ENCODE results near the gene STXBP4.
"Not testable (repeated sequence)": the region's sequence is repeated elsewhere in the genome, so short reads cannot be mapped to it uniquely, and the experiment has no call there.

The STXBP4 gene

DNA sequence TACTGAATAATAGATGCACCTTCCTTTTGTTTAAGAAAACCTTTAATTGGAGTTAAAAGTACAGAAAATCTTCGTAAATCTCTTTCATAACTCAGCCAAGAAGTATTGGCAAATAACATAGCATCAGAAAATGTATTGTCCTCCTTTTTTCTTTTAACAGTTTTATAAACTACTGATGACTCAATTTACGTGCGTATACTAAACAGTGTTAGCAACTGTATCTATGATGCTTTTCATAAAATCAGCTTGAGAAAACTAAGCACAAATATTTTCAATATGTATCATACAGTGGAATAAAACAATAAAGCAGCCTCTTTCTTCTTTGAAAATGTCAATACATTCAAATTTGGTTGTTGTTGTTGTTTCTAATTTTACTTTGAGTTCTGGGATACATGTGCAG lies 88.6 kb downstream of the STXBP4 start:
- no peak for DNase-seq

DNA sequence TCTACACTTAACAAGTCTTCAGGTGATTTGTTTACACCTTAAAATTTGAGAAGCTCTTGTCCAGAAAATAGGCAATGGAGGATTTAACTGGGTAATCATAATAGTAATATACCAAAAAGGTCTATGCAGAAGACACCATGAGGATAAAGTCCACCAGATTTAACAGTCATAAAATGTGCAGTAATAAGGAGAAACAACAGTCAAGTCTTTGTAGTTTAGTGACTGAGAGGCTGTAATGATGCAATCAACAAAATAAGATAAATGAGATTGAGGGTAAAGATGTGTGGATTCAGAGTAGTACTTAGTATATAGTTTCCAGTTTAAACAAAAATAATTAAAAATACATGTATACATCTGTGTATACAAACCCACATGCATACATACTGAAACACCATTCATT lies 91.2 kb downstream of the STXBP4 start:
- DNase-seq, result no peak

DNA sequence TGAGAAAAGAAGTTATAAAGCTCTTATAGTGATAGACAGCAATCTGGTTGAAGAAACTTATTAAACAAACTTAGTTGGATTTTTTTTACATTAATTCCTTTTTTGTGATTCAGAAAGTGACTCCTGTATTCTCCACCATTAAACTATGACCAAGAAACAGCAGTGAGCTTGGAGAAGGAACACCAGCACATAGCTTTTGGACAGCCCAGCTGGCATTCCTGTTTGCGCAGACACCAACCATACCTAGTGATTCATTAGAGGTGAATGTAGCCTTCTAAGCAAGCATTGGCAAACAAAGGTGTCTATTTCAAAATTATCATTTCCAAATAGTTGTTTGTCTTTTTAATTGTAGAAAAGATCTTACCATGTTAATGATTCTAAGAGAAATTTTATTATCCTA lies 94.4 kb downstream of the STXBP4 start:
- no peak for DNase-seq

DNA sequence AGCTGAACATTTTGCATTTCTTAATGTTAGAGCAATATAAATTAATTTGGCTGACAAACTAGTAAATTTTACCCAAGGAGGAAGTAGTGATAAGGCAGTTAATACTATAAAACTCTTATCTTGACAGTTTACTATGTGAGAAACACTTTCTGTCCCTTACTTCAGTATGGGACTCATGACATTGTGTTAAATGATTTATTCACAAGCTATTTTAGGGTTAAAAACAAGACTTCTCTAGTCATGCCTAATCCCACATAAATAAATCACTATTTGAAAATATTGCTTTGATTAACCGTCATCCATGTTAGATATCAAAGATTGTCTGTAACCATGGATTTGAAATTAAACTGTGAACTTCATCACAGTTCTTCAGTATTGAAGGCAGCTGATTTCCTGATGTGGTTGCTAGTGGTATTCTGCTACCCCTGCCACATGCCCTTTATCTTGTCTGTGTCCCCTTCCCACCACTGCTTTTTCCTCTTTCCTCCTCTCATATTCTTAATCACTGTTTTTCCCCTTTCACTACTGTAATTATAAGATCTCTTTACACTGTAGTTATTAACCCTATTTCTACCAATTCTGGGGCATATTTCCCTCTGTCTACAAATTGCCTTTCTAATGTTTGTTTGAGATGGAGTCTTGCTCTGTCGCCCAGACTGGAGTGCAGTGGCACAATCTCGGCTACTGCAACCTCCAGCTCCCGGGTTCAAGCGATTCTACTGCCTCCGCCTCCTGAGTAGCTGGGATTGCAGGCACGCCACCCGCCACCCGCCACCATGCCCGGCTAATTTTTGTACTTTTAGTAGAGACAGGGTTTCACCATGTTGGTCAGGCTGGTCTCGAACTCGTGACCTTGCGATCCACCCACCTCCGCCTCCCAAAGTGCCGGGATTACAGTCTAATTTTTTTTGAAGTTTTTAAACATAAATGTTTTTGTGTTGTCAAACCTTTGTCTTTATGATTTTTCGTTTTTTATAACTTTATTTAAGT lies 95.6 kb downstream of the STXBP4 start:
- no peak for DNase-seq

DNA sequence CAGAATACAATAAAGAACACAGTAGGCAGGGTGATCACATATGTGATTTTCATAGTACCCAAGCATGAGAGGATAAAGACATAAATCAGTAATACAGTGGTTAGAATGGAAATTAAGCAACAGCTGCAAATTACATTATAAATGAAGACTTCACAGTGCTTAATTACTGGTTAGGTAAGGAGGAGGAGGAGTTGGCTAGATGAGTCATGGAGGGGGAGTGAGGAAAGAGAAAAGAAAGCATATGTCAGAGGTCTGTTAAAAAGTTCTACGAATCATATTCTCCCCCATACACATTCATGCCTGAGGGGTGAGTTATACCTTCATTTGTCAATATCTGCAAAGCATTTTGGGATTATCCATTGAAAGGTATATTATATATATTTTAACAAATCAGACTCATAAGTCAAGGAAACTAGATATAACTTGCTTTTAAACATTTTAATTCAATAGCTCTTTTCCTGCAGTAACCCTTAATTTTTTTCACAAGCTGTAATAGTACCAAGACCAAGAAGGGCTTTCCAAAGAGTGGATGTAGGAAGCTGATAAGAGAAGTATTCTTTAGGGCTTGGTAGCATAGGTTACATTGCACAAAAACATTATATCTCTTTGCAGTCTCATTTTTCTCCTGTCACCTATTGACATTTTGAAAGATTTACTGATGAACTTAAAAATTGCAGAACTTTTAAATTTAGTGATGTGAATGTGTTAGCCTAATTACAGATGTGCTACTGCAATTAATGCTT lies 99.3 kb downstream of the STXBP4 start:
- DNase-seq, result no peak

DNA sequence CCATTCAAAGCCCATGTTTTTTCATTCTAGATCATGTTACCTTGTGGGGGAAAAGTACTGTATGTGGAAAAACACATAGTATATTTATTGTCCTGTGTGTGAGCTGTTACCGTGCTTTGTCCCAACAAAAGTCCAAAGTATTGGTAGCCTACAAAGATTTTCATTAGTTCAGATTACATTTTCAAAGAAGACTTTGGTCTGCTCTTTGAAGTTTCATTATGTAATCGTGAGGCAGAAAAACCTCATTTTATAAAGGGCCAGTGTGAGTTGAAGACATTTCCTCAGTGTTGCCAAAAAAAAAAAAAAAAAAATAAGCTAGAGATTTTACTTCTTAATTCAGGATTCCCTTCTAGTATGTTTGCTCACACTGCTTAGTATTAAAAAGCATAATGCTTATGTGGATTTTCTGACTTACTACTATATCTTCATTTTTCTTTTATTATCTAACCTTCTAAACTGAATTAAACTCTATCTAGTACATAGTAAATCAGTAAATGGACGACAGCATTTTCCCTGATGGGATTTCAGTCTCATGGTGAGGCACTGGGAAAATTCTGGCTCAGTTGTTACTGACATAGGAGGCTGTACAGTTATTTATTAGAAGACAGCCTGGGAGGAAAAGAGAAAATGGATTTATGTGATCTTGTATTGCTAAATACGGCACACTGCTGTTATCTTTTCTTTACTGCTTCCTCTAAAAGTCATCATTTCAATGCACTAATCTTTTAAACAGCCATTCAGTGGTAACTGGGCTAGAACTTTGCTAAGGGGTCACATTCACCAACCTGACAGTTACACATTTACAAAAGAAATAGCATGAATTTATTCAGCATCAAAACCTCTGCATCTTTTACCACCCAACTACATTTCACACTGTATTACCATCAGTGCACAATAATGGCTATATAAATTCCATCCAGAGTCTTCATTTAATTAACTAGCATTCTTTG lies 100.6 kb downstream of the STXBP4 start:
- no peak for DNase-seq

DNA sequence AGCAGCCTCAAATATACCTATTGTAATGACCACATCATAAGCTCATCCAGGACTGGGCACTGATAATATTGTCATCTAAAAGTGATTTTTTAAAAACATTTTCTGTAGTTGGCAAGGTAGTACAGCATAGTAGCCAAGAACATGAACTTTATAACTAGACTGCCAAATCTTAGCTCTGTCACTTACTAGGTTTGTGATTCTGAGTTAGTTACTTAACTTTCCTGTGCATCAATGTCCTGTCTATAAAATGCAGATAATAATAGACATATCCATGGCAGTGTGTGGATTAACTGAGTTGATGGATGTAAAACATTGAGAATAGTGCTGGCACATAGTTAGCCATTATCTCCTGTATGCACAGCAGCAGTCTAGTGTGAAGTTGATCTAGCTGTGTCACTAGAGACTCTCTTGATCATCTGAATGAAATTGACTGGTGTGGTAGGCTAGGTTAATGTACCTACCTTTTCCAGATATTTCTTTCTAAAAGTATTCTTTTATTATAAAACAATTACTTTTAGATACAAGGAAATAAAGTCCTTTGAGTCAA lies 101.5 kb downstream of the STXBP4 start:
- no peak for DNase-seq

DNA sequence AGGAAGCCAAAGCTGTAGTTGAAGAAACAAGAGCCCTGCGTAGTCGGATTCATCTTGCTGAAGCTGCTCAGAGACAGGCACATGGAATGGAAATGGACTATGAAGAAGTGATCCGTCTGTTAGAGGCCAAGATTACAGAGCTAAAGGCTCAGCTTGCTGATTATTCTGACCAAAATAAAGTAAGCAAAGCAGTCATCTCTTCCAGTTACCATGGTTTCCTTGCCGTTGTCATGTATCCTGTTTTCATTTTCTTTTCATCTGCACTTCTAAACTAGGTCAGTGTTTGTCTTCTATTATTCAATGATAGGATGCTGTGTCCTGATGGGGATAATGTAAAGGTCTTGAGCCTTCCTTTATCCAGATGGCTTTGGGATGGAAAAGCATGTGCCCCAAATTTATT lies 104.3 kb downstream of the STXBP4 start:
- no peak for DNase-seq

DNA sequence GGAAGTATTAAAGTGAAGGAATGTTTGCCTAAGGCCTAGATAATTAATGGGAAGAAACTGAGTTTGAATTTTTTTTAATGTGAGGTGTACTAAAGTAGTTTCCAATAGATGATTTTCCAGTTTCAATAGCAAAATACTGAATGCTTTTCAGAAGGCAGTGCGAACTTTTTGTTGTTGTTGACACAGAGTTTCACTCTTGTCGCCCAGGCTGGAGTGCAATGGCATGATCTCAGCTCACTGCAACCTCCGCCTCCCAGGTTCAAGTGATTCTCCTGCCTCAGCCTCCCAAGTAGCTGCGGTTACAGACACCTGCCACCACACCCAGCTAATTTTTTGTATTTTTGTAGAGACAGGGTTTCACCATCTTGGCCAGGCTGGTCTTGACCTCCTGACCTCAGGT lies 104.9 kb downstream of the STXBP4 start:
- DNase-seq, result not testable (repeated sequence)

DNA sequence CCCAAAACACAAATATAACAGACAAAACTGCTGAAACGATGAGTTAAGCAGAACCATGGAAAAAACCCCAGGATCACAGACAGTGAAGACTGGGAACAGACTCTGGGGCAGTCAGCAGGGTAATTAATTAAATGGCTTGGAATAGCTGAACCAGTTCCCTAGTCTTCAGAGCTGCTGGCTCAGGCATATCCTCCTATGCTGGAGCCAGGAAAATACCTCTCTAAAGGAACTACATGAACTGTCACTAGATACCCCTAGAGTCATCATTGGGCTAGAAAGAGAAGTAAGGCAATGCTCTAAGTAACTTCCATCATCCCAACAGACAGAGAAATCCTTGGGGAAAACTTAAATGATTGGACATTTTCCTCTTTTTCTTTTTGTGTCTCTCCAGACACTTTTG lies 113.0 kb downstream of the STXBP4 start:
- DNase-seq, result no peak

DNA sequence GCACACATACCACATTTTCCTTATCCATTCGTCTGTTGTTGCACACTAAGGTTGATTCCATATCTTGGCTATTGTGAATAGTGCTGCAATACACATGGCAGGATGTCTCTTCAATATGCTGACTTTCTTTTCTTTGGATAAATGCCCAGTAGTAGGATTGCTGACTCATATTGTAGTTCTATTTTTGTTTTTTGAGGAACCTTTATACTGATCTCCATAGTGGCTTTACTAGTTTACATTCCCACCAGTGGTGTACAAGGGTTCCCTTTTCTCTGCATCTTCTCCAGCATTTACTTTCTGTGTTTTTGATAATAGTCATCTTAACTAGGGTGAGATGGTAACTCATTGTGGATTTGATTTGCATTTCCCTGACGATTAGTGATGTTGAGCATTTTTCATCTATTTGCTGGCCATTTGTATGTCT lies 118.1 kb downstream of the STXBP4 start:
- DNase-seq, result no peak

DNA sequence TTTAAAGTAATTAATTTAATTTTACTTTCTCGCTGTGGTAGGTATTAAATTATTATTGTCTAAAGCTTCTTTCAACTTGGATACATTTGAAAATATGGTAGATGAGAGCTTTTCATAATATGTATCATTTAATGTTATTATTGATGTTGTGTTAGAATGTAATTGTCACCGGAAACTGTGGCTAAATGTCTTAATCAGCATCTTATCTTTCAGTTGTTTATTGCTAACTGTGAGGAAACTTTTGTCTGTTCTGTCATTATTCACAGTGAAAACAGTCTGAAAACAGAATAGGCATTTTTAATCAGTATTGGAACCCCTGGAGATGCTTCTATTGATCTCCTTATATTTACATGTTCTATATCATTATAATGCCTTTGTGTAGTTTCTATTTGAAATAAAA lies 120.7 kb downstream of the STXBP4 start:
- no peak for DNase-seq

DNA sequence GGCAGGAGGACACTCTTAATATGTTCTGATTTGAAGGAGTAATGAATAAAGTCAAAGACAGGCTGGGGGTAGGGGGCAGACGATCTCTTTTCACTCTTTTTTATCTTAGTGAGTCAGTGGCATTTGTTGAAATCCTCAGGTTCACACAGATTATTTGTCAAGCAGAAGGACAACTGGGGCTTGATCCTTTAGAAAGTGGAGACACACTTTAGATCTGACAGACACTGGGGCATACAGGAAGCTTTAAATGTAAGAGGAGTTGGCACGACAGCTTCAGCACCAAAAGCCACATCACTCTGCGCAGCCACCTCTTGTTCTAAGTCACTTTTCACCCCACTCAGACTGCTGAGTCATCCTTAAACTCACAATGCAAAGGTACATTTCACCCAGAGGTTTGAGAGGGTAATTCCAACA lies 121.5 kb downstream of the STXBP4 start:
- no peak for DNase-seq

DNA sequence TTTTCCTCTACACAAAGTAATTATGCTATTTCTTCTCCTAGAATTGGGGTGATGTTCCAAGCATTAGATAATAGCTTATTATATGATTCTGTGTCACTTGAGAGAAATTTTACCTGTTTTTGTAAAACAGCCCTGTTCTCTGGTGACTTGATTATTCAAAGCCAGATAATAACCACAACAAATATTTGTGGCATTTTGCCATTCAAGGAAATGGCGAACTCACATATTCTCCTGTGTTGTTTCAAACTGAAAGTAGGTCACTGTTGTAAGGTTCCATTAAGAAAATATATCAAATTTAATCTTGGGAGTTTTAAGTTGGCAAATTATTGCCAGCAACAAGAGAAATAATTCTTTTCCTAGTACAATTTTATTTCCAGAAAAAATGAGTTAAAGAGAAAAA lies 124.8 kb downstream of the STXBP4 start:
- no peak for DNase-seq

DNA sequence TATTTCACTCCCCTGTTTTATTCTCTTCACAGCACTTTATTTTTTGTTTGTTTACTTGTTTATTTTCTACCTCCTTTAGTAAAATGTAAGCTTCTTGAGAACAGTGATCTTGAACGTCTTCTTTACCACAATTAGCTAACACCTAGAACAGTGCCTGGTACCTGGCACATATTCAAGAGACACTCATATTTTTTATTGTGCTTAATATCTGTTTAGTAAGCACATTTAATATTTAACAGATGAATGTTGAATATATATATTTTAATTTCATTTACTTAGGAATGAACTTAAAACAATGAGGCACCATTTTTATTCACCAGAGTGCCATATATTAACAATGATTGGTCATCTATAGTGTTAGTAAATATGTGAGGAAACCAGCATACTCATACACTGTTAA lies 130.2 kb downstream of the STXBP4 start:
- DNase-seq, result no peak

DNA sequence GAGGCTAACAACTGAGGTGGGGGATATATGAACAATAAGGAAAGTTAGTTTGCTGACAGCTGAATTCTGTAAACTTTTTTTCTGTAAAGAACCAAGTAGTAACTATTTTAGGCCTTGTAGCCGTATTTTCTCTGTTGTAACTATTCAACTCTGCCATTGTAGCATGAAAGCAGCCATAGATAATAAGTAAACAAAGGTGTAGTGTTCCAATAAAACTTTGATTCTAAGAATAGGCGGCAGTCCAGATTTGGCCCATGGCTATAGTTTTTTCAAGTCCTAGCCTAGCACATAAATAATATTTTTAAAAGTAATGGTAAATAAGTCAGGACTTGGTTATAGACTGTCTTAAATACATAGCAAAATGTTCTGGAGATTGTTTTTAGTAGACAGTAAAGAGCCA lies 142.0 kb downstream of the STXBP4 start:
- DNase-seq, result no peak

DNA sequence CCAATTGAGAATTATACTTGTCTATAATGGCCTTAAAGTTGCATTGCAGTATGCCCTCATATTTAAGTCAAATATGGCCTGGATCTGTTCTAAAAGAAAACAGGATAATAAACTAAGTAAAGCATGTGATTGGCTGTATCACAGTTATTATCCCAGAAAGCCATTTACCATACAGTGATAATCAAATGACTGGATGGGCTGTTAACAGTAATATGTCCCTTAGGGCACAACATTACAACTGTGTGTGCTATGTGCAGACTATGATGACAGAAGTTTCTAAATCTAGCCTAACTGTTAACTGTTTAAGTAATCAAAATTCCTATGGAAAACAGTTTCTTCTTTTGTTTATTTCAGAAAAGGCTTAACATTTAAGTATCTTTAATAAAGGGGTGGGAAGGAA lies 145.7 kb downstream of the STXBP4 start:
- DNase-seq, result no peak

DNA sequence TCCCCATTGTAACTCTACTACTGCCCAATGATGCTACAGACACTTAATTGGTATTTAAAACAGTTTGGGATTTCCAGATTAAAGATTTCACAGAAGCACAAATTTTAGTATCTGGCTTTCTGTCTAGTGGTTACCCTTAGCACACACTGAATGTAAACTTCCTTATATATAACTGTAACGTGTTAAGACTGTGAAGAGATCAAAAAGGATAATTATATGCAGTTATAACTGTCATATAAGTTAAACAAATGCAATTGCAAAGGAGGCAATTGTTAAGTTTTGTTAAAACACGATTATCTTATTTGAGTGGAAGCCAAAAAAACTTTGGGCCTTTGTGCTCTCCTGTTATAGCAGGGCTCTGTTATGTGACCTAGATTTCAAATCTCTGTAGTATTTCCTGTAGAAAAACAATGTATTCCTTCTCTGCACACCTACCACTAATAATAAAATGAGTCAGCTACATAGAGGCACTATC lies 147.9 kb downstream of the STXBP4 start:
- DNase-seq, result no peak

DNA sequence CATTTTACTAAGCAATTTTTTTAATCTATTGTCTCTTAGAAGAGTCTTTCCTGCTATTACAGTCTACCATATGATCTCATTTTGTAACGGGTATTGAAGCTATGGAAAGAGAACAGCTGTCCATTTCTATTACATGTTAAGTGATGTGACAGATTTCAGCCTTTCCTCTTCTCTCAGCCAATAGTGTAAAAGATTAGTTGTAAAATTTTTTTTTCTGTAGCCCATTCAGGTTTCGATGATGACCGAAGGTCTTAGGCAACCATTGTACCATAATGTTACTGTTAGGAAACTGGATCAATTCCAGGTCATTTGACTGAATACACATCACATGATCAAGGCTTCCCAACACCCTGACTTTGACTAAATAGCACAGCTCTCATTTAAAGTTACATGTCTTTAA lies 148.6 kb downstream of the STXBP4 start:
- DNase-seq, result no peak

DNA sequence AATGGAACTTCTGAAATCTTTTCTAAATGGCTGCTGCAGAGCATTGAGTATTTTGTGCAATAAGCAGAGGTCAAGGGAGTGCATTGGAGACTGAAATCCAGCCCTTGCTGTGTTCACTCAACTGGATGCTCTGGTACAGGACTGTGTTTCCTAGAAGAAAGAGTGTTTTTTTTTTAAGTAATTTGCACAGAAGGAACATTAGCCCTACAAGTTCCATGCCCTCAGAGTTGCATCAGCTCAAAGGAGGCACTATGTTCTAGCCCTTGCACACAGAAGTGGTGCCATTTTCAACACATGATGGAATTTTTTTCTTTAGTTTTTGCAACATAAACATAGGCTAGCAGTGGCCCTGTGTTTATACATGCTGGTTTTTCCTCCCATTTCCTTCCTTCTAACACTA lies 152.1 kb downstream of the STXBP4 start:
- no peak for DNase-seq

DNA sequence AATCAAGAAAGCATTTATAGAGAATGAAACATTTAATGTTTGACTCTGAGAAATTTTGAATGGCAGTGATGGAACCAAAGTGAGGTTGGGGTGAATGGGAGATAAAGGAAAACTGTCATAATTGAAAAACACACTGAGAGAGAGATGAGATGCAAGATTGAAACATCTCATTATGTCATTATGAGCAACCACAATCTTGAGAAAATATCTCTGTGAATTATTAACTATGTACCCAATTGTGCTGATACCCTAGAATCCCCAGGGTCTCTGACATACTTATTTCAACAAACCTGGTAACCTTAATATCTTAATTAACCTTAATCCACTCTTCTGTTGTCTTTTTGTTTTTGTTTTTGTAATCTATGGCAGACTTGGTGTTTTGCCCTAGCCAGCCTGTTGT lies 152.7 kb downstream of the STXBP4 start:
- DNase-seq, result no peak

DNA sequence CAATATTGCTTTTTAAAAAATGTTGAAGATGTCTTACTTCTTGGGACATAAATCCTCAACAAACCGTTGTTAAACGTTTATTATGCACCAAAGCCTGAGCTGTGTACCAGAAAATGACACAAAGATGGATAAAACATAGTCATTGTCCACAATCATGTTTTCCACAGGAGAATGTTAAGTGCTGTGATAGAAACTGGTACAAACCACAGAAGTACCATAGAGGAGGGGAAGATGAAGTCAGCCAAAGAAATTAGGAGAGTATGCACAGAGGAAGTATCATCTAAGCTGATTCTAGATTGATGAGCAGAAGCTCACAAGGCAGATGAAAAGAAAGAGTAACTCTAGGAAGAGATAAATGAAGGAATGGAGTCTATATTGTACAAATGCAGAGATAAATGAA lies 153.5 kb downstream of the STXBP4 start:
- no peak for DNase-seq

Measured in NCI-H2171 (cell line).